HEK293T (cell line): Measurements from ENCODE around the gene CERCAM.

ENCODE experiments used
- BHLHE40 ChIP-seq: fragments of 450-650 bp; IDR thresholded peaks from 2 replicates; pipeline ENCODE4 v1.6.1; 2016; ENCODE audit warnings: mild to moderate bottlenecking, moderate library complexity, borderline replicate concordance
- L3MBTL2 ChIP-seq: fragments of 450-650 bp; conservative IDR thresholded peaks from 2 replicates; pipeline ENCODE4 v1.6.1; 2016; ENCODE audit warnings: mild to moderate bottlenecking
- SP1 ChIP-seq: fragments of 450-650 bp; IDR thresholded peaks from 2 replicates; pipeline ENCODE4 v1.6.1; 2017
- TARDBP ChIP-seq: fragments of 450-650 bp; IDR thresholded peaks from 2 replicates; pipeline ENCODE4 v1.6.1; 2016

GRCh38 chr9:128479262-128479661 is 58.6 kb downstream of the CERCAM start:
- TF ChIP-seq TARDBP, result no peak
- TF ChIP-seq L3MBTL2, result no peak
- no peak for TF ChIP-seq SP1
- TF ChIP-seq BHLHE40, result no peak
